NT2/D1 (cell line): ENCODE data around the gene TK2.

Experiments used
- SUZ12 ChIP-seq: IDR thresholded peaks from 2 replicates; pipeline ENCODE4 v1.6.1; 2011; ENCODE audit not compliant: insufficient read length, insufficient read depth; ENCODE audit errors: extremely low read depth
- YY1 ChIP-seq: IDR thresholded peaks from 2 replicates; pipeline ENCODE4 v1.6.1; 2011; ENCODE audit not compliant: insufficient read length, insufficient read depth
- ZNF274 ChIP-seq: IDR thresholded peaks from 2 replicates; pipeline ENCODE4 v1.6.1; 2011; ENCODE audit warnings: mild to moderate bottlenecking, low read depth, low read length

GRCh38 chr16:66569131-66569530, 19.2 kb upstream of the TK2 start:
- TF ChIP-seq SUZ12 (no peak), YY1 (no peak), ZNF274 (no peak)
